Ovary (tissue), 9 donors: ENCODE results near the gene FILIP1L. TPM values are rescaled to one million over a fixed set of nuclear protein-coding genes. Genes with fewer than 3 reads are reported as not detected.
A peak's percentile ranks its signal among the peaks of the same experiment; 100 is the strongest.

Experiments used
- DNase-seq, 5 donors: peaks; one replicate each; pipeline ENCODE4 v3.0.0-alpha.2; 2019 to 2020
- H3K27ac ChIP-seq, 2 donors: fragments of 200-600 bp; one replicate each; pipeline versions ENCODE4 v1.5.1 to v1.8.0; 2019 to 2022
- H3K27me3 ChIP-seq: fragments of 200-600 bp; one replicate; pipeline ENCODE4 v1.8.0; 2022
- H3K36me3 ChIP-seq: fragments of 200-600 bp; sonication (generic); one replicate; pipeline ENCODE4 v1.5.1; 2019
- H3K4me1 ChIP-seq: one replicate; pipeline ENCODE4 v1.8.1; 2013; ENCODE audit warnings: mild to moderate bottlenecking, moderate library complexity; ENCODE audit not compliant: insufficient read depth
- H3K4me3 ChIP-seq: fragments of 200-600 bp; sonication (generic); one replicate; pipeline ENCODE4 v1.5.1; 2017
- H3K9me3 ChIP-seq, 2 donors: fragments of 200-600 bp in 1 of 2; sonication (generic) in 1 of 2; one replicate each; pipeline versions ENCODE4 v1.5.1 to v1.8.1; 2013 to 2019; ENCODE audit warnings: mild to moderate bottlenecking in 1 of 2, moderate library complexity in 1 of 2
- CTCF ChIP-seq, 3 donors: fragments of 450-650 bp in 2 of 3; fragments of 200-600 bp in 1 of 3; IDR thresholded peaks; one replicate each; pipeline versions ENCODE4 v1.5.1 to v1.8.0; 2016 to 2022; ENCODE audit warnings: antibody characterized with exemption in 3 of 3, mild to moderate bottlenecking in 1 of 3
- EP300 ChIP-seq: sonication (generic); formaldehyde crosslinking; IDR thresholded peaks from one replicate; pipeline ENCODE4 v1.6.1; 2017; ENCODE audit warnings: antibody characterized with exemption
- POLR2A ChIP-seq: fragments of 450-650 bp; IDR thresholded peaks from one replicate; pipeline ENCODE4 v1.6.1; 2017; ENCODE audit warnings: antibody characterized with exemption, mild to moderate bottlenecking, moderate library complexity
- whole genome bisulfite sequencing, 3 donors: extraction: QIAGEN DNeasy Blood & Tissue Kit in 1 of 3; methylation state at CpG; one replicate each; pipeline versions ENCODE4 v1.1.5 to v1.1.7; 2013 to 2017; 5-methylcytosine and 5-hydroxymethylcytosine counted together
- intact Hi-C, 4 donors: fragments of 100-400 bp; cut with DNase I; formaldehyde crosslinking; loops; one replicate each; pipeline versions ENCODE4 v1.11.0 to v1.15.1; 2022 to 2023
- polyA plus RNA-seq, 2 donors: library from polyadenylated mRNA; stranded (reverse); fragments of 200-250 nt in 1 of 2; fragments of 350-450 nt in 1 of 2; fragmentation: Illumina TruSeq in 1 of 2; extraction: RNeasy Lipid Tissue Mini Kit (QIAGEN cat#74804) in 1 of 2; gene quantifications; one replicate each; pipeline ENCODE4 v1.2.3, GENCODE V29; 2013 to 2014
- total RNA-seq, 7 donors: library from RNA; depleted of rRNA in 2 of 7; stranded (reverse); fragments of >200 nt in 2 of 7; fragmentation: NEBNext Ultra II Directional in 3 of 7; extraction: Animal tissue kit (Norgen Biotek cat#: 25700) in 3 of 7; gene quantifications; one replicate each; pipeline versions ENCODE4 v1.1.0 to v1.2.4, GENCODE V29; 2016 to 2023
- donor health status: DM: no; HTN: no; CAD: no; lungs with moderate emphysema.
- donor health status: DM: no; HTN: no; CAD: no.
- donor health status: Bipolar disorder and iron deficiency.
- donor health status: DM: yes; HTN: yes; CAD: no.
- donor health status: DM: no; HTN: no; CAD: no.
- donor health status: DM: yes; HTN: yes; CAD: no.

The FILIP1L gene
- total and polyA plus RNA-seq, 9 donors, result 23.7 to 174 (median 110) TPM

- DNase-seq, result no peak
- Histone ChIP-seq H3K4me1 (peaks cover 2% of the 10 kb centered on the region), H3K27ac (no peak overlapping the region), H3K9me3 (no peaks in the 10 kb centered on the region), H3K27me3 (no peaks in the 10 kb centered on the region), H3K4me3 (no peak overlapping the region), H3K36me3 (no peaks in the 10 kb centered on the region)
- WGBS, 3 donors, result 93 to 95% (median 94%) methylated on average over 3 of the region's 3 CpGs
- intact Hi-C loops, result loop anchor here in 3 of 4 donors (5.0 to 10.0 kb wide), 2 partner anchors 422 to 765 kb away; no protein-coding TSS in a partner anchor
- no peak for TF ChIP-seq EP300
- no peak for TF ChIP-seq CTCF (IDR thresholded peaks at IDR 0.05)
- TF ChIP-seq POLR2A, result no peak
Observed at GRCh38 chr3:99829844-99830243, 284.5 kb downstream of the FILIP1L start.

DNA sequence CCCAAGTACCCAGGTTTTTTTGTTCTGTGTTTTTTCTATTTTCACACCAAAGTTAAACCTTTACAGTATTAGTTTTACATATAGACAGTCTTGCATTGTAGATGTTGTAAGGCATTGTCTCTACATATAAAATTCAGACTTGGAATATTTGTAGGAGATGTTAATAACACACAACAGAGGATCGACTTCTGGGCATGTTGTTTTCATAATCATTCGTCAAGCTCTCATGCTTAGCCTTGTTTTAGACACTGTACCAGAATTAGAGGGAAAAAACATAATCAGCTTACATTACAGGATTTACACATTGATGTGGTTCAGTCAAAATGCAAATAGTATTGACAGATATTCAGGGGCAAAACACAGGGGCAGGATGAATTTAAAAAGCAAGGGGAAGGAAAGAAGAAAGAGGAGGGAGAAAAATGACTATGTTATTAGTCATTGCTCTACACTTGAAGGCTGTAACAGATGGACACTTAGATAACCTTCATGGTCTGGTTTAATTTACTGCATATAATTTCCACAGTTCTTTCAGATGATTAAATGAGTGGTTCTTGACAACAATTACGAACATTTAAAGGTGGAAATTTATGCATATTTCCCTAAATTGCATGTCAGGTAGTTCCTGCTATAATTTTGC lies 289.2 kb downstream of the FILIP1L start:
- no peak for TF ChIP-seq EP300
- no peak for TF ChIP-seq CTCF (IDR thresholded peaks at IDR 0.05)
- TF ChIP-seq POLR2A, result no peak
- Histone ChIP-seq H3K27ac (no peak overlapping the region), H3K9me3 (no peaks in the 10 kb centered on the region), H3K27me3 (no peaks in the 10 kb centered on the region), H3K4me3 (no peak overlapping the region), H3K36me3 (no peaks in the 10 kb centered on the region), H3K4me1 (no peaks in the 10 kb centered on the region)
- no peak for DNase-seq
- 72 to 84% (median 74%) methylated on average over 3 of the region's 3 CpGs for WGBS, 3 donors
- intact Hi-C loops, result loop anchor here in 1 of 4 donors (10.0 kb wide), 1 partner anchor 770 kb away; no protein-coding TSS in a partner anchor

DNA sequence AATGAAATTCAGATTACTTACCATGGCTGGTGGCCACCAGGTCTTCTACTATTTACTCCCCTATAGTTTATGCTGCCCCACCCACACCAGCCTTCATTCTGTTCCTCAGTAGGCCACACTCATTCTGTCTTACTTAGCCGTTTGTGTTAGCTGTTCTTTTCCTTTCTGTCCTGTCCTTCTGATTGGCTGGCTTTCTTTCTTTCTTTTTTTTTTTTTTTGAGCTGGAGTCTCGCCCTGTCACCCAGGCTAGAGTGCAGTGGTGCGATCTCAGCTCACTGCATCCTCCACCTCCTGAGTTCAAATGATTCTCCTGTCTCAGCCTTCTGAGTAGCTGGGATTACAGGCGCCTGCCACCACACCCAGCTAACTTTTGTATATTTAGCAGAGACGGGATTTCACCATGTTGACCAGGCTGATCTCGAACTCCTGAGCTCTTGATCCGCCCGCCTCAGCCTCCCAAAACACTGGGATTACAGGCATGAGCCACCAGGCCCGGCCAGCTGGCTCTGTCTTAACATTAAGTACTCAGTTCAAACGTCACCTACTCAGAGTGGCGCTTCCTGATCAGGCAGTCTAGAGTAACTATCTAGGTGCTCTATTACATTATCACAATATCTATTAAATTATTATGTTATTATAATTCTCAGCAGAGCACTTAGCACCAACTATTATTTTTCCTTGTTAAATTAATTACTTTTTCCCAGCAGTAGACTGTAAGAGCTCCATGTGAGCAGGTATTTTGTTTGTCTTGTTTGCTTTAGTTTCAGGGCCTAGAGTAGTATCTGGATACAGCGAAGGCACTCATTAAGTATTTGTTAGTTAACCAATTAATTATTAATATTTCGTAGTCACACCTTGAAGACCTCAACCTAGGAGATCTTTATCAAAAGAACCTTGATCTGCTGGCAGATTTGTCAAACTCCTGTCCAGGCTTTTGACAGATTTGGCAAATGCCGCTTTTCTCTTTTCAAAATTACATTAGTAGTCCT lies 290.3 kb downstream of the FILIP1L start:
- H3K27ac ChIP-seq, result no peak overlapping the region
- no peaks in the 10 kb centered on the region for H3K36me3 ChIP-seq
- no peaks in the 10 kb centered on the region for H3K4me1 ChIP-seq
- H3K4me3 ChIP-seq, result no peak overlapping the region
- 89 to 91% (median 90%) methylated on average over 14 of the region's 14 CpGs for WGBS, 3 donors
- intact Hi-C loops, result loop anchor here in 1 of 4 donors (10.0 kb wide), 1 partner anchor 771 kb away; no protein-coding TSS in a partner anchor
- no peaks in the 10 kb centered on the region for H3K27me3 ChIP-seq
- DNase-seq, result no peak
- no peaks in the 10 kb centered on the region for H3K9me3 ChIP-seq
- no peak for TF ChIP-seq CTCF (IDR thresholded peaks at IDR 0.05)
- no peak for TF ChIP-seq EP300
- no peak for TF ChIP-seq POLR2A

DNA sequence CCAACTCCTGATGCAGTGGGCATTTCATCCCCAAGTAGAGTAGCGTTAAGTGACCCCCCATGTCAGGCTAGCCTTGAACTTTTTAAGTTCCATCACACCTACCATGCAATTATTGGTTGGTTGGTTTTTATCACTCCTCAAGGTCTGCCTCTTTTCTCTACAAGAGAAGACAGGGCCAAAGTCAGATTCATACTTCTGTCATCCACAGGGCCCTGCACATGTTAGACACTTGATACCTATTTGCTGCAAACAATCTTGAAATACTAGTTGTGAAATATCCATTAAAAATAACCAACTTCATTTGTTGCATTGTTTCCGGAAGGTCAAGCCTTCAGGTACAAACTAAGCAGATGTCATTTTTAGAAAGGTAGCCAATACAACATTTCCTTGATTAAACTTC lies 295.5 kb downstream of the FILIP1L start:
- no peaks in the 10 kb centered on the region for H3K36me3 ChIP-seq
- H3K9me3 ChIP-seq, result no peaks in the 10 kb centered on the region
- H3K27ac ChIP-seq, result no peak overlapping the region
- no peaks in the 10 kb centered on the region for H3K27me3 ChIP-seq
- TF ChIP-seq POLR2A (no peak), EP300 (no peak), CTCF (IDR thresholded peaks at IDR 0.05) (no peak)
- no peak for DNase-seq
- WGBS, 3 donors, result 69 to 85% (median 77%) methylated on average over 2 of the region's 2 CpGs
- peak overlapping the region; percentile 74 for H3K4me3 ChIP-seq
- intact Hi-C loops, result no loop called here
- no peaks in the 10 kb centered on the region for H3K4me1 ChIP-seq
